Progenitor cell of endocrine pancreas (in vitro differentiated cells): Measurements from ENCODE around the gene ARL6. TPM values are rescaled to one million over a fixed set of nuclear protein-coding genes. Genes with fewer than 3 reads are reported as not detected.
A peak's percentile ranks its signal among the peaks of the same experiment; 100 is the strongest.

Experiments
- DNase-seq: peaks from one replicate; pipeline ENCODE4 v3.0.0; 2021; ENCODE audit warnings: low spot score; ENCODE audit not compliant: unreplicated experiment
- H3K27ac Mint-ChIP-seq: 2 replicates; pipeline ENCODE4 v1.8.0; 2021; ENCODE audit warnings: mild to moderate bottlenecking, moderate library complexity, mixed read lengths
- H3K27me3 Mint-ChIP-seq: 2 replicates; pipeline ENCODE4 v1.8.0; 2021; ENCODE audit warnings: mixed read lengths
- H3K36me3 Mint-ChIP-seq: 2 replicates; pipeline ENCODE4 v1.8.0; 2022; ENCODE audit warnings: mixed read lengths; ENCODE audit not compliant: insufficient read depth
- H3K4me1 Mint-ChIP-seq: 2 replicates; pipeline ENCODE4 v1.8.0; 2021; ENCODE audit warnings: low read depth, mixed read lengths
- H3K4me3 Mint-ChIP-seq: 2 replicates; pipeline ENCODE4 v1.8.0; 2021; ENCODE audit warnings: low read depth, mild to moderate bottlenecking, moderate library complexity, mixed read lengths
- H3K9me3 Mint-ChIP-seq: 2 replicates; pipeline ENCODE4 v1.8.0; 2021; ENCODE audit warnings: low read depth, mixed read lengths
- total RNA-seq: library from RNA; stranded (reverse); gene quantifications from 2 replicates; pipeline ENCODE4 v1.2.1, GENCODE V29; 2021
- TF ChIP-seq, protein P1 (sequence below): fragments of 200-600 bp; sonication (generic); IDR thresholded peaks from one replicate; pipeline ENCODE4 v1.5.0; 2021; ENCODE audit warnings: antibody characterized with exemption, mild to moderate bottlenecking; ENCODE audit not compliant: unreplicated experiment

The ARL6 gene
- total RNA-seq, 1 donor from 2014 or later: 11.4 TPM

DNA sequence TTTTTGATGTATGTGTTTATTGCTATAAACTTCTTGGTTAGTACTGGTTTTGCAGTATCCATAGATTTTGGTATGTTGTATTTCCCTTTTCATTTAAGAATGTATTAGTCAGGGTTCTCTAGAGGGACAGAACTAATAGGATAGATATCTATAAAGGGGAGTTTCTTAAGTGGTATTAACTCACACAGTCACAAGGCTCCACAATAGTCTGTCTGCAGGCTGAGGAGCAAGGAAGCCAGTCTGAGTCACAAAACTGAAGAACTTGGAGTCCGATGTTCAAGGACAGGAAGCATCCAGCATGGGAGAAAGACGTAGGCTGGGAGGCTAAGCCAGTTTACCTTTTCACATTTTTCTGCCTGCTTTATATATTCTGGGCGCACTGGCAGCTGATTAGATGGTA lies 8.4 kb downstream of the ARL6 start:
- H3K36me3 Mint-ChIP-seq: peaks cover 52% of the 10 kb centered on the region

GRCh38 chr3:97778152-97778551 lies 13.6 kb downstream of the ARL6 start:
- Mint-ChIP-seq H3K4me3 (no peak overlapping the region), H3K27me3 (no peaks in the 10 kb centered on the region), H3K27ac (no peak overlapping the region), H3K4me1 (peaks cover 4% of the 10 kb centered on the region), H3K36me3 (peaks cover 19% of the 10 kb centered on the region), H3K9me3 (peaks cover 3% of the 10 kb centered on the region)
- no peak for DNase-seq
- TF ChIP-seq, protein P1, sequence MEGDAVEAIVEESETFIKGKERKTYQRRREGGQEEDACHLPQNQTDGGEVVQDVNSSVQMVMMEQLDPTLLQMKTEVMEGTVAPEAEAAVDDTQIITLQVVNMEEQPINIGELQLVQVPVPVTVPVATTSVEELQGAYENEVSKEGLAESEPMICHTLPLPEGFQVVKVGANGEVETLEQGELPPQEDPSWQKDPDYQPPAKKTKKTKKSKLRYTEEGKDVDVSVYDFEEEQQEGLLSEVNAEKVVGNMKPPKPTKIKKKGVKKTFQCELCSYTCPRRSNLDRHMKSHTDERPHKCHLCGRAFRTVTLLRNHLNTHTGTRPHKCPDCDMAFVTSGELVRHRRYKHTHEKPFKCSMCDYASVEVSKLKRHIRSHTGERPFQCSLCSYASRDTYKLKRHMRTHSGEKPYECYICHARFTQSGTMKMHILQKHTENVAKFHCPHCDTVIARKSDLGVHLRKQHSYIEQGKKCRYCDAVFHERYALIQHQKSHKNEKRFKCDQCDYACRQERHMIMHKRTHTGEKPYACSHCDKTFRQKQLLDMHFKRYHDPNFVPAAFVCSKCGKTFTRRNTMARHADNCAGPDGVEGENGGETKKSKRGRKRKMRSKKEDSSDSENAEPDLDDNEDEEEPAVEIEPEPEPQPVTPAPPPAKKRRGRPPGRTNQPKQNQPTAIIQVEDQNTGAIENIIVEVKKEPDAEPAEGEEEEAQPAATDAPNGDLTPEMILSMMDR: no peak

More for the DNA sequence above, 8.4 kb downstream of the ARL6 start:
- TF ChIP-seq, protein P1: no peak
- DNase-seq: no peak
- Mint-ChIP-seq H3K4me3 (no peak overlapping the region), H3K4me1 (peaks cover 4% of the 10 kb centered on the region), H3K9me3 (peaks cover 28% of the 10 kb centered on the region), H3K27me3 (no peaks in the 10 kb centered on the region), H3K27ac (no peak overlapping the region)

- Mint-ChIP-seq H3K27me3 (no peaks in the 10 kb centered on the region), H3K4me1 (no peaks in the 10 kb centered on the region), H3K36me3 (no peaks in the 10 kb centered on the region), H3K9me3 (no peaks in the 10 kb centered on the region), H3K4me3 (no peak overlapping the region), H3K27ac (no peak overlapping the region)
- TF ChIP-seq, protein P1: peak; percentile 81
- DNase-seq: no peak
Observed at GRCh38 chr3:97793420-97794019, 29.0 kb downstream of the ARL6 start.

DNA sequence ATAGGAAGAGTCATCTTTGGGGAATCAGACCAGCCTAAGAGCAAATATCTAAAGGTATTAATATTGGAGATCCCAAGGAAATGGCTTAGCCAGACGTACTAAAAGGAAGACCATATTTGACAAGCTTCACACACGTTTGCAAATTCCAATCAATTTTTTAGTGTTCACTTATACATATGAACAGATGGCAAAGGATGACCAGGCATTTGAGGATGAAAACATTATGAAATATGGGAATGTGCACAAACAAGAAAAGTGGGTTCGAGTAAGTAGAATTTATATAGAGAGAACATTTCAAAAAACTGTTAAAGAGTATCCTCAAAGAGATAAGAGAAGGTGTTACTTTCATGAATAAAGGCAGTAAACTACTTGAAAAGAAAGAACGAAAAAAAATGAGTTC lies 31.4 kb downstream of the ARL6 start:
- TF ChIP-seq, protein P1: no peak
- H3K4me1 Mint-ChIP-seq: no peaks in the 10 kb centered on the region
- no peaks in the 10 kb centered on the region for H3K27me3 Mint-ChIP-seq
- DNase-seq: no peak
- H3K9me3 Mint-ChIP-seq: no peaks in the 10 kb centered on the region
- H3K36me3 Mint-ChIP-seq: no peaks in the 10 kb centered on the region
- H3K4me3 Mint-ChIP-seq: no peak overlapping the region
- H3K27ac Mint-ChIP-seq: no peak overlapping the region

- no peak overlapping the region for H3K27ac Mint-ChIP-seq
- TF ChIP-seq, protein P1: no peak
- H3K4me1 Mint-ChIP-seq: no peaks in the 10 kb centered on the region
- no peak overlapping the region for H3K4me3 Mint-ChIP-seq
- no peaks in the 10 kb centered on the region for H3K9me3 Mint-ChIP-seq
- H3K27me3 Mint-ChIP-seq: no peaks in the 10 kb centered on the region
- no peak for DNase-seq
- H3K36me3 Mint-ChIP-seq: peaks cover 6% of the 10 kb centered on the region
Observed at GRCh38 chr3:97804471-97804870, 39.9 kb downstream of the ARL6 start.
